Cardiac fibroblast (primary cell): ENCODE measurements around the gene DGKG.

Experiments
- DNase-seq, 2 donors: peaks; one replicate each; pipeline versions ENCODE4 v3.0.0 to v3.0.0-alpha.2; 2010; ENCODE audit warnings: low read depth in 2 of 2
- H3K4me3 ChIP-seq, 2 donors: replicated peaks in 1 of 2; 1 replicate in 1 of 2; 2 replicates in 1 of 2; pipeline ENCODE4 v1.5.1; 2011; ENCODE audit warnings: low read depth in 2 of 2, low read length in 2 of 2, mild to moderate bottlenecking in 2 of 2, moderate library complexity in 1 of 2
- CTCF ChIP-seq: IDR thresholded peaks from one replicate; pipeline ENCODE4 v1.5.1; 2011; ENCODE audit warnings: low read depth, mild to moderate bottlenecking, low read length, inconsistent platforms

The DGKG gene

DNA sequence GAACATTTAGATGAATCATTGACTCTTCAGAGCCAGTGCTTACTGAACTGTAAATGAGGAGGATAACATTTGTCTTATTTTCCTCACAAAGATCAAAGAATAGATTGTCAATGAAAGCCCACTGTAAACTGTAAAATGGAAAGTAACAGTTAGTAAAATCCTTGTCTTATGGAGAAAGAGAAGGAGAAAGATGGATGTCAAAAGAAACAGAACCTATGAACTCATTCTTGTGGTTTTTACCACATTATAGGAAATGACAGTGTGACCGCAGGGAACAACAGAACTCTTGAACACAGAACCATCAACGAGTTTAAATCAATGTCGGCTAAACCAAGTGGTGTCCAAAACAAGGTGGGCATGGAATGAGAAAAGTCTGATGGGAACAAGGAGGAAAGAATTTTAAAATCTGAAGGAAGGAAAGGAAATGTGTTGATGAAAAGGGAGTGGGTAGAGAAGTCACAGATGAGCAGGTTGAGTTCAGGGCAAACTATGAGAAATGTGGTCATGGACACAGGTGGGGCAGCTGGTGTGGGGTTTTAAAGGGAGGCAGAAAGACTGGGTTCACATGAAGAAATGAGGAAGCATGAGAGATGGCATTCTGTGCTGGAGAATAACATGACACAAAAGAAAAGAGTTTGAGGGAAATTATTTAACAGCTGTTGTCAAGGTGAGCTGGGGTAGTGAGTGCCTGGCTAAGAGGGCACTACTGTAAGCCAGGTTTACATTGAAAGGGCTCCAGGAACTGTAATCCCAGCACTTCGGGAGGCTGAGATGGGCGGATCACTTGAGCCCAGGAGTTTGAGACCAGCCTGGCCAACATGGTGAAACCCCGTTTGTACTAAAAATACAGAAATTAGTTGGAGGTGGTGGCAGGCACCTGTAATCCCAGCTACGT is 210.7 kb downstream of the DGKG start:
- no peak overlapping the region for H3K4me3 ChIP-seq
- no peak for TF ChIP-seq CTCF
- no peak for DNase-seq

DNA sequence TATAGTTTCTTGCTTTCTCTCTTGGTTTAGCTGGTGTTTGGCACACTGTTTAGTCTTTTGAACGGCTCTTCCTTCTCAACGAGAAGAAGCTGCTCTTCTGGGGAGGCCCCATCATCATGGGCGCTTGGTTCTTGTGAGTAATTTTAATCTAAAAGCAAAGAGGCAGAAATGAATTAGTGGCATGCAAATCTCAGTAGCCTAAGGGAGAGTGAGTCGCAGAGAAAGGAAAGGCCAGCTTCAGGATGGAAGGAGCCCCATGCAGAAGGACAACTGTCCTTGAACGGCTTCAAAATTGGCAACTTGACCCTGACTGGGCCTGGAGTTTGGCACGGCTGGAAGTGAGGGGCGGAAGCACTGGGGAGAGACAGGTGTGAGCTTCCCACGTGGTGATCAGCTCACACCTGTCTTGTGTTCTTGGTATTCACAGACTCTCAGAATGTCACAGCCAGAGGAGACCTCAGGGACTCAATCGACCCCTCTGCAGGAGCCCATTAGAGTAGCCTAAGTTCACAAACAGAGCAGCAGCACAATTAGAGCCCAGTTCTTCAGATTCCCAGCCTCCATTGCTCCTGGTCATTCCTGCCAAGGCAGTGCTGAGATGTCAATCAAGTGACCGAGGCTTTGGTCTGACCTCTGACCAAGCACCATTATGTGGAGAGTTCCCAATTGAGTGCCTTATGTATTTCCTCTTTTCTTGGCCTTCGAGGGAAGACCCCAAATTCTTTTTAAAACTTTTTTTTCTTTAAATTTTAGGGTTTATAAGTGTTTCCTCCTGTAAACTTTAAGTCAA is 211.8 kb downstream of the DGKG start:
- no peak for TF ChIP-seq CTCF
- DNase-seq, result no peak
- no peak overlapping the region for H3K4me3 ChIP-seq

GRCh38 chr3:186149319-186149960 is 212.6 kb downstream of the DGKG start:
- no peak for DNase-seq
- no peak for TF ChIP-seq CTCF
- no peak overlapping the region for H3K4me3 ChIP-seq

DNA sequence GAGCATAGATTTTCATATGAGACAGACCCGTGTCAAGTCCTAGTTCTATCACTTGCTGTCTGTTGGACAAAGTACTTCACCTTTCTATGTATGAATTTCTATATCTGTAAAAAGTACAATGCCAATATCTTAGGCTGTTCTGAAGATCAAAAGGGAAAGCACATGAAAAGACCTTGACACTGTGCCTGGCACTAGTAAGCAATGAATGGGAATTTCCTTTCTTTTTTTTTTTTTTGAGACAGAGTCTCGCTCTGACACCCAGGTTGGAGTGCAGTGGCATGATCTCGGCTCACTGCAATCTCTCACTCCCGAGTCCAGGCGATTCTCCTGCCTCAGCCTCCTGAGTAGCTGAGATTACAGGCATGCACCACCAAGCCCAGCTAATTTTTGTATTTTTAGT is 217.8 kb downstream of the DGKG start:
- no peak for DNase-seq
- no peak overlapping the region for H3K4me3 ChIP-seq
- TF ChIP-seq CTCF, result no peak

- TF ChIP-seq CTCF, result no peak
- DNase-seq, result no peak
- H3K4me3 ChIP-seq, result no peak overlapping the region
Observed at GRCh38 chr3:186143250-186143649, 218.8 kb downstream of the DGKG start.

- no peak overlapping the region for H3K4me3 ChIP-seq
- peak in 1 of 2 donors; percentile 1 for DNase-seq
- no peak for TF ChIP-seq CTCF
Observed at GRCh38 chr3:186142393-186142932, 219.6 kb downstream of the DGKG start.
